GM23338 (cell line): ENCODE measurements around the gene SCN2B. TPM values are rescaled to one million over a fixed set of nuclear protein-coding genes. Genes with fewer than 3 reads are reported as not detected.

Experiments
- ATAC-seq: fragments of 200-7000 bp; cut with Tn5 transposase; 3 replicates; pipeline ENCODE4 v1.9.1; 2020
- DNase-seq: peaks from one replicate; pipeline ENCODE4 v3.0.0-alpha.2; 2015; ENCODE audit warnings: low spot score
- H2AFZ ChIP-seq: fragments of 200-600 bp; sonication (generic); 2 replicates; pipeline ENCODE4 v1.8.0; 2016; ENCODE audit warnings: antibody characterized with exemption, mild to moderate bottlenecking, moderate library complexity
- H3F3A ChIP-seq: fragments of 200-600 bp; sonication (generic); replicated peaks from 2 replicates; pipeline ENCODE4 v1.8.0; 2017; ENCODE audit warnings: antibody characterized with exemption, mixed run types, low read depth
- H3K27ac ChIP-seq: fragments of 200-600 bp; sonication (generic); 2 replicates; pipeline ENCODE4 v1.6.1; 2016; ENCODE audit warnings: low read depth
- H3K27me3 ChIP-seq: fragments of 200-600 bp; sonication (generic); 2 replicates; pipeline ENCODE4 v1.8.0; 2016; ENCODE audit warnings: mild to moderate bottlenecking, mixed run types, moderate library complexity; ENCODE audit not compliant: insufficient read depth
- H3K36me3 ChIP-seq: fragments of 200-600 bp; sonication (generic); 2 replicates; pipeline ENCODE4 v1.8.0; 2016; ENCODE audit warnings: mild to moderate bottlenecking; ENCODE audit not compliant: insufficient read depth
- H3K4me1 ChIP-seq: fragments of 200-600 bp; sonication (generic); 2 replicates; pipeline ENCODE4 v1.8.0; 2016; ENCODE audit warnings: mild to moderate bottlenecking, moderate library complexity; ENCODE audit not compliant: insufficient read depth
- H3K4me2 ChIP-seq: fragments of 200-600 bp; sonication (generic); 2 replicates; pipeline ENCODE4 v1.7.1; 2017; ENCODE audit warnings: mixed run types
- H3K4me3 ChIP-seq: fragments of 200-600 bp; sonication (generic); 2 replicates; pipeline ENCODE4 v1.6.1; 2016; ENCODE audit warnings: mixed run types
- H3K79me2 ChIP-seq: fragments of 200-600 bp; sonication (generic); replicated peaks from 2 replicates; pipeline ENCODE4 v1.8.0; 2017; ENCODE audit warnings: mild to moderate bottlenecking; ENCODE audit not compliant: insufficient read depth
- H3K9me2 ChIP-seq: fragments of 200-600 bp; sonication (generic); 2 replicates; pipeline ENCODE4 v1.8.0; 2017; ENCODE audit not compliant: insufficient read depth
- H4K20me1 ChIP-seq: fragments of 200-600 bp; sonication (generic); replicated peaks from 2 replicates; pipeline ENCODE4 v1.8.0; 2017; ENCODE audit warnings: mild to moderate bottlenecking; ENCODE audit not compliant: insufficient read depth
- H3K27ac Mint-ChIP-seq: 2 replicates; pipeline ENCODE4 v1.8.0; 2020; ENCODE audit warnings: inconsistent platforms, mild to moderate bottlenecking, moderate library complexity, mixed read lengths
- H3K27me3 Mint-ChIP-seq: 3 replicates; pipeline ENCODE4 v1.8.0; 2022; ENCODE audit warnings: low read depth, mild to moderate bottlenecking, moderate library complexity, mixed read lengths, inconsistent platforms; ENCODE audit not compliant: insufficient read depth, poor library complexity
- H3K36me3 Mint-ChIP-seq: 3 replicates; pipeline ENCODE4 v1.8.0; 2021; ENCODE audit warnings: low read depth, mild to moderate bottlenecking, inconsistent platforms, moderate library complexity, mixed read lengths
- H3K4me1 Mint-ChIP-seq: 3 replicates; pipeline ENCODE4 v1.8.0; 2020; ENCODE audit warnings: mild to moderate bottlenecking, inconsistent platforms, mixed read lengths
- H3K4me3 Mint-ChIP-seq: 3 replicates; pipeline ENCODE4 v1.8.0; 2021; ENCODE audit warnings: moderate library complexity, mild to moderate bottlenecking, inconsistent platforms, mixed read lengths
- H3K9me3 Mint-ChIP-seq: 3 replicates; pipeline ENCODE4 v1.8.0; 2020; ENCODE audit warnings: moderate library complexity, mild to moderate bottlenecking, inconsistent platforms, mixed read lengths
- CREB1 ChIP-seq: fragments of 250-450 bp; sonication (Bioruptor Pico); IDR thresholded peaks from 2 replicates; pipeline ENCODE4 v1.5.0; 2020; ENCODE audit warnings: low read depth, mild to moderate bottlenecking, moderate library complexity
- CTCF ChIP-seq, 2 experiments: fragments of 200-600 bp in 1 of 2; sonication (generic) in 1 of 2; conservative IDR thresholded peaks; 2 replicates each; pipeline versions ENCODE4 v1.5.1 to v1.6.1; 2016 to 2017; ENCODE audit warnings: antibody characterized with exemption in 2 of 2, low read depth in 2 of 2, mild to moderate bottlenecking in 2 of 2, moderate library complexity in 1 of 2
- EZH2 ChIP-seq: fragments of 200-600 bp; sonication (generic); IDR thresholded peaks from one replicate; pipeline ENCODE4 v1.8.0; 2017; ENCODE audit warnings: antibody characterized with exemption, mild to moderate bottlenecking, low read depth; ENCODE audit not compliant: unreplicated experiment
- EZH2phosphoT487 ChIP-seq: fragments of 200-600 bp; sonication (generic); IDR thresholded peaks from one replicate; pipeline ENCODE4 v1.8.1; 2018; ENCODE audit warnings: antibody characterized with exemption; ENCODE audit not compliant: unreplicated experiment
- NANOG ChIP-seq: IDR thresholded peaks from 2 replicates; pipeline ENCODE4 v1.6.1; 2016; ENCODE audit warnings: antibody characterized with exemption, borderline replicate concordance
- POLR2AphosphoS5 ChIP-seq: IDR thresholded peaks from 2 replicates; pipeline ENCODE4 v1.6.1; 2016; ENCODE audit warnings: antibody characterized with exemption, low read depth
- REST ChIP-seq: IDR thresholded peaks from one replicate; pipeline ENCODE4 v1.6.1; 2018; ENCODE audit warnings: antibody characterized with exemption; ENCODE audit not compliant: unreplicated experiment
- STAT1 ChIP-seq: IDR thresholded peaks from one replicate; pipeline ENCODE4 v1.6.1; 2016; ENCODE audit warnings: antibody characterized with exemption; ENCODE audit not compliant: unreplicated experiment
- ZNF331 ChIP-seq: fragments of 250-450 bp; sonication (Bioruptor Pico); IDR thresholded peaks from 2 replicates; pipeline ENCODE4 v1.5.0; 2020; ENCODE audit warnings: low read depth, mild to moderate bottlenecking, moderate library complexity
- polyA plus RNA-seq: library from polyadenylated mRNA; unstranded; fragments of >200 nt; fragmentation: Nextera tagmentation; extraction: Ambion mirVana; gene quantifications from 2 replicates; pipeline ENCODE4 v1.2.1, GENCODE V29; 2016
- total RNA-seq: library from RNA; depleted of rRNA; stranded (reverse); fragments of >200 nt; shearing (Covaris generic); gene quantifications from 2 replicates; pipeline ENCODE4 v1.2.3, GENCODE V29; 2014

The SCN2B gene
- total and polyA plus RNA-seq, 2 experiments from 2014 or later = 0.03 TPM; not detected in 1

- H3K79me2 ChIP-seq = no peaks in the 10 kb centered on the region
- Mint-ChIP-seq H3K4me3 (peak overlapping the region; percentile 78; the same call in 1 of the 3 replicates), H3K4me1 (peaks cover 56% of the 10 kb centered on the region), H3K36me3 (no peaks in the 10 kb centered on the region), H3K27ac (no peak overlapping the region), H3K27me3 (peaks cover 72% of the 10 kb centered on the region), H3K9me3 (no peaks in the 10 kb centered on the region)
- H4K20me1 ChIP-seq = no peaks in the 10 kb centered on the region
- no peak for TF ChIP-seq EZH2
- no peak for ATAC-seq
- H3K4me1 ChIP-seq = peaks cover 55% of the 10 kb centered on the region
- no peaks in the 10 kb centered on the region for H3K36me3 ChIP-seq
- H3F3A ChIP-seq = 0 out of 2 replicates have a peak, but pooled peaks cover 3% of the 10 kb centered on the region
- no peak for DNase-seq
- H3K27me3 ChIP-seq = peaks cover 97% of the 10 kb centered on the region
- no peak overlapping the region for H2AFZ ChIP-seq
- no peaks in the 10 kb centered on the region for H3K9me2 ChIP-seq
- no peak overlapping the region for H3K27ac ChIP-seq
- H3K4me2 ChIP-seq = peak overlapping the region; percentile 98
- peak overlapping the region; percentile 94 for H3K4me3 ChIP-seq
Observed at GRCh38 chr11:118154641-118155040, 21.8 kb downstream of the SCN2B start.

- no peak for ATAC-seq
- peaks cover 97% of the 10 kb centered on the region for H3K27me3 ChIP-seq
- H3K4me2 ChIP-seq = peak overlapping the region; percentile 98
- Mint-ChIP-seq H3K4me3 (peak overlapping the region; percentile 78), H3K4me1 (peaks cover 63% of the 10 kb centered on the region), H3K27me3 (peaks cover 72% of the 10 kb centered on the region), H3K9me3 (no peaks in the 10 kb centered on the region), H3K27ac (no peak overlapping the region), H3K36me3 (no peaks in the 10 kb centered on the region)
- H3K36me3 ChIP-seq = no peaks in the 10 kb centered on the region
- H4K20me1 ChIP-seq = no peaks in the 10 kb centered on the region
- H3K4me3 ChIP-seq = peak overlapping the region; percentile 94
- 0 out of 2 replicates have a peak, but pooled peaks cover 3% of the 10 kb centered on the region for H3F3A ChIP-seq
- H3K79me2 ChIP-seq = no peaks in the 10 kb centered on the region
- no peak for TF ChIP-seq REST
- no peak for TF ChIP-seq CREB1
- TF ChIP-seq POLR2AphosphoS5 = no peak
- no peak for TF ChIP-seq STAT1
- peaks cover 60% of the 10 kb centered on the region for H3K4me1 ChIP-seq
- no peaks in the 10 kb centered on the region for H3K9me2 ChIP-seq
- no peak for DNase-seq
- no peak overlapping the region for H3K27ac ChIP-seq
- peak overlapping the region; percentile 88 for H2AFZ ChIP-seq
Observed at GRCh38 chr11:118153976-118154375, 22.5 kb downstream of the SCN2B start.

- 0 out of 2 replicates have a peak, but pooled peaks cover 3% of the 10 kb centered on the region for H3F3A ChIP-seq
- ATAC-seq (no peak), DNase-seq (no peak)
- H3K36me3 Mint-ChIP-seq = no peaks in the 10 kb centered on the region
- H3K4me2 ChIP-seq = peak overlapping the region; percentile 98
- H3K4me3 Mint-ChIP-seq = peak overlapping the region; percentile 78
- no peaks in the 10 kb centered on the region for H3K9me3 Mint-ChIP-seq
- H3K4me3 ChIP-seq = peak overlapping the region; percentile 94
- H3K27me3 ChIP-seq = peaks cover 97% of the 10 kb centered on the region
- no peaks in the 10 kb centered on the region for H3K36me3 ChIP-seq
- TF ChIP-seq EZH2 (peak; percentile 81), CTCF (conservative IDR thresholded peaks at IDR 0.05; ENCODE audit: low read depth in 2 of 2) (no peak), ZNF331 (CRISPR knock-in tag) (no peak), NANOG (no peak), REST (no peak), EZH2phosphoT487 (no peak), STAT1 (no peak), POLR2AphosphoS5 (no peak)
- H3K27ac ChIP-seq = no peak overlapping the region
- H3K27me3 Mint-ChIP-seq = peaks cover 71% of the 10 kb centered on the region
- peaks cover 63% of the 10 kb centered on the region for H3K4me1 ChIP-seq
- no peak overlapping the region for H3K27ac Mint-ChIP-seq
- peaks cover 68% of the 10 kb centered on the region for H3K4me1 Mint-ChIP-seq
- no peaks in the 10 kb centered on the region for H3K9me2 ChIP-seq
- H3K79me2 ChIP-seq = no peaks in the 10 kb centered on the region
- H4K20me1 ChIP-seq = no peaks in the 10 kb centered on the region
- H2AFZ ChIP-seq = peak overlapping the region; percentile 88
Observed at GRCh38 chr11:118153516-118153915, 22.9 kb downstream of the SCN2B start.
